Inferior parietal cortex (tissue), 1 donor: Measurements from ENCODE around the gene ICE2.

Experiments
- DNase-seq: peaks from one replicate; pipeline ENCODE4 v3.0.0-alpha.2; 2016; ENCODE audit errors: extremely low spot score

The ICE2 gene

GRCh38 chr15:60370105-60370868 lies 108.7 kb downstream of the ICE2 start:
- DNase-seq, result no peak

- DNase-seq, result no peak
These were observed 109.2 kb downstream of the ICE2 start for GRCh38 chr15:60369696-60370095.
